Suprapubic skin (tissue), 4 donors: ENCODE results near the gene SWAP70. TPM values are rescaled to one million over a fixed set of nuclear protein-coding genes. Genes with fewer than 3 reads are reported as not detected.
A peak's percentile ranks its signal among the peaks of the same experiment; 100 is the strongest.

Experiments used
- DNase-seq, 2 donors: peaks; one replicate each; pipeline ENCODE4 v3.0.0-alpha.2; 2019; ENCODE audit warnings: low spot score in 2 of 2
- H3K27ac ChIP-seq: fragments of 200-600 bp; sonication (generic); one replicate; pipeline ENCODE4 v1.5.1; 2019
- H3K27me3 ChIP-seq: fragments of 200-600 bp; sonication (generic); one replicate; pipeline ENCODE4 v1.5.1; 2019
- H3K36me3 ChIP-seq: fragments of 200-600 bp; sonication (generic); one replicate; pipeline ENCODE4 v1.5.1; 2019
- H3K4me1 ChIP-seq: fragments of 200-600 bp; sonication (generic); one replicate; pipeline ENCODE4 v1.5.1; 2019
- H3K4me3 ChIP-seq: fragments of 200-600 bp; sonication (generic); one replicate; pipeline ENCODE4 v1.5.1; 2019; ENCODE audit warnings: mild to moderate bottlenecking
- H3K9me3 ChIP-seq: fragments of 200-600 bp; sonication (generic); one replicate; pipeline ENCODE4 v1.5.1; 2019
- CTCF ChIP-seq, 2 donors: fragments of 200-600 bp in 1 of 2; fragments of 450-650 bp in 1 of 2; sonication (generic) in 1 of 2; IDR thresholded peaks; one replicate each; pipeline ENCODE4 v1.5.1; 2016 to 2019; ENCODE audit warnings: antibody characterized with exemption in 2 of 2, mild to moderate bottlenecking in 1 of 2, moderate library complexity in 1 of 2
- EP300 ChIP-seq: sonication (generic); formaldehyde crosslinking; IDR thresholded peaks from one replicate; pipeline ENCODE4 v1.6.1; 2017; ENCODE audit warnings: antibody characterized with exemption
- POLR2A ChIP-seq, 2 donors: fragments of 450-650 bp; IDR thresholded peaks; one replicate each; pipeline ENCODE4 v1.6.1; 2017; ENCODE audit warnings: antibody characterized with exemption in 2 of 2, mild to moderate bottlenecking in 2 of 2, moderate library complexity in 2 of 2
- POLR2AphosphoS5 ChIP-seq, 3 donors: sonication (generic); formaldehyde crosslinking; IDR thresholded peaks; one replicate each; pipeline ENCODE4 v1.6.1; 2017; ENCODE audit warnings: antibody characterized with exemption in 3 of 3
- WGBS: methylation state at CpG from one replicate; pipeline ENCODE4 v1.1.5; 2018; 5-methylcytosine and 5-hydroxymethylcytosine counted together
- total RNA-seq, 4 donors: library from RNA; depleted of rRNA; stranded (reverse); fragments of >200 nt; gene quantifications; one replicate each; pipeline ENCODE4 v1.1.0, GENCODE V29; 2016

The SWAP70 gene
- total RNA-seq, 4 donors from 2014 or later: 27.6 to 64.9 (median 35.8) TPM

DNA sequence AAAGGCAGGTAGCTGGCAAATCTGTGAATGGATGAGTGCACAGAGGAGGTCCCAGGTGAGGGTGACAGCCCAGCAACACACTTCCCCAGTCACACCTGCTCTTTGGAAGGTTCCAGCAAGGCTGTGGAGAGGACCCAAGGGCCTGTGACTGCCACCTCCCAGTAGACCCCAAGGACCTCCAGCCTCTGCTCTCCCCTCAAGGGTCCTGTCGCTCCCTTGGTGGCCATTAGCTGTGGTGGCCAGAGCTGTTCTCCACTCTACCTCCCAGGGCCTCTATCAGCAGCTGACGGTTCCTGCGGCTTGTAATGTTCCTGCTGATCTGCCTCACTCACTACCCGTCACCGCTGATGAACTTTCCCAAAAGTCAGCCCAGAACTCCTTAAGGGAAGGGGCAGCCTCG lies 93.0 kb downstream of the SWAP70 start:
- Histone ChIP-seq H3K4me1 (peaks cover 80% of the 10 kb centered on the region), H3K36me3 (peaks cover 4% of the 10 kb centered on the region), H3K27ac (peak overlapping the region; percentile 5), H3K4me3 (no peak overlapping the region), H3K9me3 (no peaks in the 10 kb centered on the region), H3K27me3 (no peaks in the 10 kb centered on the region)
- TF ChIP-seq EP300 (no peak), CTCF (IDR thresholded peaks at IDR 0.05) (no peak), POLR2AphosphoS5 (IDR thresholded peaks at IDR 0.05) (no peak), POLR2A (IDR thresholded peaks at IDR 0.05) (no peak)
- no peak for DNase-seq
- WGBS: 95% methylated on average over 6 of the region's 6 CpGs

GRCh38 chr11:9757809-9758636 lies 94.1 kb downstream of the SWAP70 start:
- Histone ChIP-seq H3K4me3 (peak overlapping the region; percentile 76), H3K36me3 (no peaks in the 10 kb centered on the region), H3K27ac (peak overlapping the region; percentile 97), H3K9me3 (no peaks in the 10 kb centered on the region), H3K27me3 (no peaks in the 10 kb centered on the region), H3K4me1 (peaks cover 82% of the 10 kb centered on the region)
- peak; percentile 94 to 95 for DNase-seq
- TF ChIP-seq EP300 (no peak), CTCF (IDR thresholded peaks at IDR 0.05) (peak; percentile 77 to 97), POLR2A (IDR thresholded peaks at IDR 0.05) (no peak), POLR2AphosphoS5 (IDR thresholded peaks at IDR 0.05) (peak in 2 of 3 donors; percentile 7 to 8)
- 8% methylated on average over 26 of the region's 64 CpGs for WGBS

DNA sequence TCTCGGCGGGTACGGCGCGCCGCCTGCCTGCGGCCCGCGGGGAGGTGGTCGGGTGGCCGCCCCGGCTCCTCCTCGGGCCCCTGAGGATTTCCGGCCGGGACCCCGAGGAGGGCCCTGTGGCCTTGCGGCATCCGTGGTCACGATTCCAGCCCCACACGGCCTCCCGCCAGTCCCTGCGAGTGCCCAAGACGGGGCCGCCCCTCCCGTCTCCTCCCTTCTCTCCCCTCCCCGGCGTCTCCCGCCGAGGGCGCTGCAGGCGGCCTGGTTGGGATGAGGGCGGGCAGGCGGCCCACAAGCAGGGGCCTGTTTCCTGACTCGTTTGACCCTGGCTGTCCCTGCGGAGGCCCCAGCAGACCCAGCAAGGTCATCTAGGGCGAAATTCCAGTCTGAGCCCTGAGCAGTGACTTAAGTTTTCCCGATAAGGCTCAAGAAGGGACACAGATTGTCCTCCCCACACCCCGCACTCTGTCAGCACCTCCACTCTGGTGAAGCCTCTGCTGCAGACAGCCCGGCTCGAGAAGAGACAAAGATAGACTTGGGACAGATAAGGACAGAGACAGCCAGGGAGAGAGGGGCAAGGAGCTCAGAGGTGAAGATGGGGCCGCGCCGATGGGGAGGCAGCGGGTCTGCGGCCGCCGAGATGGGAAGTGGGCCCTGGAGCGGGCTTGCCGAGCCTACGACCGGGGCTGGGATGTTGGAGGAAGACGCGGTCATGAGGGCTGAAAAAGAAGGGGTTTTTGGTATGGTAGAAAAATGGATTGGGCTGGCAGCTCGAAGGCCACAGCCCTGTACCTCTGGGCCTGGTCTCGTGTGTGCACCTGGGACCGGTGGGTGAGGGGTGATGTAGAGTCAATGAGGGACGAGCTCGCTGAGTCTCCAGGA lies 95.0 kb downstream of the SWAP70 start:
- Histone ChIP-seq H3K9me3 (no peaks in the 10 kb centered on the region), H3K27ac (peak overlapping the region; percentile 97), H3K36me3 (no peaks in the 10 kb centered on the region), H3K27me3 (no peaks in the 10 kb centered on the region), H3K4me1 (peaks cover 79% of the 10 kb centered on the region), H3K4me3 (peak overlapping the region; percentile 76)
- peak; percentile 87 to 90 for DNase-seq
- WGBS: 24% methylated on average over 21 of the region's 58 CpGs
- TF ChIP-seq EP300 (no peak), POLR2A (IDR thresholded peaks at IDR 0.05) (peak in 1 of 2 donors; percentile 44), POLR2AphosphoS5 (IDR thresholded peaks at IDR 0.05) (peak in 2 of 3 donors; percentile 34 to 57), CTCF (IDR thresholded peaks at IDR 0.05) (peak in 1 of 2 donors; percentile 6)

DNA sequence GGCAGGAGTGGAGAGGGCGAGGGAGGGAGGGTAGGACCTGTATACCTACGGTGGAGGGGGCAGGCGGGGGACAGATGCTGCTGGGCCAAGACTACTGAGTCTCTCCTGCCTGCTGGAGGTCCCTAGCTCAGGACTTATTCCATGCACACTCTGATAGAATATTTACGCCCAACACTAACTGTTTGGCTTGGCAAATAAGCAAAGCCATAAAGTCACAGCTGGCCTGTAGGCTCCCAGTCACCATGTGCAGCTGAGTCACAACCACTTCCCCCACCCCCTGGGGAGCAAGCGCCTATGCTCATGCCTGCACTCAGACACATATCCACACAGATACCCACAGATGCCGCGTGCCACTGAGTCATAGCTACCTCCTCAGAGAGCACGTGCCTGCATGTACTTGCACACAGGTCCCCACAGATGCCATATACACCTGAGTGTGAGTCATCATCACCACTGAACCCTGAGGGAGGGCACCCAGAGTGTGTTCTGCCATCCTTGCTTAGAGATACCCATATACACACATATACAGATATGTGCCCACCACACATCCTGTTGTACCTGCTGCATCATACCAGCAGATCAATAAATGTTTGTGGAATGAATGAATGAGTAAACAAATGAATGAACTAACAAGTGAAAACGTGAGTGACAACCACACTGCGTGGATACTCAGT lies 95.8 kb downstream of the SWAP70 start:
- H3K27ac ChIP-seq: peak overlapping the region; percentile 97
- no peaks in the 10 kb centered on the region for H3K27me3 ChIP-seq
- TF ChIP-seq POLR2AphosphoS5 (IDR thresholded peaks at IDR 0.05) (peak; percentile 82 to 98 (median 95)), CTCF (IDR thresholded peaks at IDR 0.05) (no peak), POLR2A (IDR thresholded peaks at IDR 0.05) (peak in 1 of 2 donors; percentile 52)
- no peaks in the 10 kb centered on the region for H3K9me3 ChIP-seq
- H3K36me3 ChIP-seq: no peaks in the 10 kb centered on the region
- WGBS: 25% methylated on average over 8 of the region's 10 CpGs
- peak; percentile 96 to 97 for DNase-seq
- H3K4me1 ChIP-seq: peaks cover 71% of the 10 kb centered on the region
- peak overlapping the region; percentile 76 for H3K4me3 ChIP-seq
